Right atrium auricular region (tissue), 2 donors: ENCODE measurements around the gene CEACAM19. TPM values are rescaled to one million over a fixed set of nuclear protein-coding genes. Genes with fewer than 3 reads are reported as not detected.
A peak's percentile ranks its signal among the peaks of the same experiment; 100 is the strongest.
"Not testable (repeated sequence)": the region's sequence is repeated elsewhere in the genome, so short reads cannot be mapped to it uniquely, and the experiment has no call there.

Experiments
- DNase-seq: peaks from one replicate; pipeline ENCODE4 v3.0.0-alpha.2; 2019; ENCODE audit warnings: low spot score
- H3K27ac ChIP-seq, 2 donors: fragments of 200-600 bp; sonication (generic); 1 replicate in 1 of 2; 2 replicates in 1 of 2; pipeline ENCODE4 v1.5.1; 2016 to 2019
- H3K27me3 ChIP-seq, 2 donors: fragments of 200-600 bp; sonication (generic); one replicate each; pipeline versions ENCODE4 v1.5.1 to v1.6.0; 2017 to 2019
- H3K36me3 ChIP-seq: fragments of 200-600 bp; sonication (generic); one replicate; pipeline ENCODE4 v1.5.1; 2016
- H3K4me1 ChIP-seq, 2 donors: fragments of 200-600 bp; sonication (generic); one replicate each; pipeline versions ENCODE4 v1.5.1 to v1.6.0; 2017 to 2019
- H3K4me3 ChIP-seq, 2 donors: fragments of 200-600 bp; sonication (generic); 1 replicate in 1 of 2; 2 replicates in 1 of 2; pipeline ENCODE4 v1.5.1; 2017 to 2019; ENCODE audit warnings: mild to moderate bottlenecking in 1 of 2, moderate library complexity in 1 of 2
- H3K9me3 ChIP-seq, 2 donors: fragments of 200-600 bp; sonication (generic); one replicate each; pipeline ENCODE4 v1.5.1; 2019
- CTCF ChIP-seq, 2 donors: fragments of 200-600 bp; sonication (generic); IDR thresholded peaks; one replicate each; pipeline ENCODE4 v1.5.1; 2019; ENCODE audit warnings: antibody characterized with exemption in 2 of 2
- total RNA-seq, 2 donors: library from RNA; depleted of rRNA; stranded (reverse); fragments of >200 nt; gene quantifications; one replicate each; pipeline ENCODE4 v1.1.0, GENCODE V29; 2016

The CEACAM19 gene
- 1 to 10 TPM; 2.3 to 3.1 TPM for total RNA-seq

DNA sequence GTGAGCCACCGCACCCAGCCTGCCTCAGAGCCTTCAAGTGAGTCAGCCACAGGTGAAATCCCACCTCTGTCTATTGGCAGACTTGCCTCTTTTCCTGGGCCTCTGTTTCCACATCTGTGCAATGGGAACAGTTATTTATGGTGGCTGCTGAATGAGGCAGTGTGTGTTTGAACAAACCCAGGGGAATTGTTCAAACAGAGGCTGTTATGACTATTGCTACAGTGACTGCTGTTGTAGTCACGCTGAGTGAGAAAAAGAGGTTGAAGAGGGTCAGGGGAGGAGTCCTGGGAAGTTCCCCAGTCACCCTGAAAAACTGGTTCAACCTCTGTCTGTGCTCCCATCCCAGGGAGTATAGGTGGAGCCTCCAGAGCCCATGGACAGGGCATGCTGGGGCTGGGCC lies at the start of gene CEACAM19:
CEACAM19 (plus strand) TSS at position 83 of the 400 bp plus-strand sequence. CDS start 450 bp downstream, outside the sequence.
- no peak for TF ChIP-seq CTCF (IDR thresholded peaks at IDR 0.05)
- no peak for DNase-seq

GRCh38 chr19:44623080-44623479 lies 48.2 kb upstream of the CEACAM19 start:
- peaks cover 0 to 8% of the 10 kb centered on the region in 2 donors for H3K4me1 ChIP-seq
- DNase-seq, result peak; percentile 60

More for the DNA sequence above, at the start of gene CEACAM19:
- Histone ChIP-seq H3K27me3 (no peaks in the 10 kb centered on the region), H3K4me1 (no peaks in the 10 kb centered on the region), H3K9me3 (no peaks in the 10 kb centered on the region), H3K27ac (no peak within 1 kb of the TSS), H3K4me3 (no peak within 1 kb of the TSS), H3K36me3 (no peaks in the 10 kb centered on the region)

GRCh38 chr19:44623626-44624025 lies 47.7 kb upstream of the CEACAM19 start:
- Histone ChIP-seq H3K4me3 (no peak overlapping the region), H3K27ac (no peak overlapping the region), H3K27me3 (no peaks in the 10 kb centered on the region), H3K36me3 (no peaks in the 10 kb centered on the region), H3K9me3 (no peaks in the 10 kb centered on the region), H3K4me1 (peaks cover 0 to 8% of the 10 kb centered on the region in 2 donors)
- no peak for TF ChIP-seq CTCF (IDR thresholded peaks at IDR 0.05)
- no peak for DNase-seq

More at GRCh38 chr19:44623080-44623479, 48.2 kb upstream of the CEACAM19 start:
- H3K27me3 ChIP-seq, result no peaks in the 10 kb centered on the region
- H3K9me3 ChIP-seq, result no peaks in the 10 kb centered on the region
- TF ChIP-seq CTCF (IDR thresholded peaks at IDR 0.05), result no peak
- no peak overlapping the region for H3K4me3 ChIP-seq
- no peak overlapping the region for H3K27ac ChIP-seq
- no peaks in the 10 kb centered on the region for H3K36me3 ChIP-seq

DNA sequence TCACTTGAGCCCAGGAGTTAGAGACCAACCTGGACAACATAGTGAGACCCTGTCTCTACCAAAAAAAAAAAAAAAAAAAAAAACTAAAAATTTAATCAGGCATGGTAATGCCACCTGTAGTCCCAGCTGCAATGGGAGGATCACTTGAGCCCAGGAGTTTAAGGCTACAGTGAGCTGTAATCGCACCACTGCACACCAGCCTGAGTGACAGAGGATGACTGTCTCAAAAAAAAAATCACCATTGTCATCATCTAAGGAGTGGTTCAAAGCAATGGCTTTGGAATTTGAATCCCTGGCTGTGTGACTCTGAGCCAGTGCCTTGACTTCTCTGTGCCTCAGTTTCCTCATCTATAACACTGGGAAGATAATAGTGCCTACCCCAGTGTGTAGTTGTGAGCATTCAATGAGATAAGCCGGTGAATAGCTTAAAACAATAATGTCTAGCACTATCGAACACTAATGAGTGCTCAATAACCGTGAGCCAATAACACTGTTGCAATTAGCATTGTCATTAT lies 46.4 kb upstream of the CEACAM19 start:
- H3K36me3 ChIP-seq, result no peaks in the 10 kb centered on the region
- H3K4me3 ChIP-seq, result no peak overlapping the region
- no peak for TF ChIP-seq CTCF (IDR thresholded peaks at IDR 0.05)
- peaks cover 0 to 8% of the 10 kb centered on the region in 2 donors for H3K4me1 ChIP-seq
- H3K27me3 ChIP-seq, result no peaks in the 10 kb centered on the region
- DNase-seq, result no peak
- no peaks in the 10 kb centered on the region for H3K9me3 ChIP-seq
- no peak overlapping the region for H3K27ac ChIP-seq

DNA sequence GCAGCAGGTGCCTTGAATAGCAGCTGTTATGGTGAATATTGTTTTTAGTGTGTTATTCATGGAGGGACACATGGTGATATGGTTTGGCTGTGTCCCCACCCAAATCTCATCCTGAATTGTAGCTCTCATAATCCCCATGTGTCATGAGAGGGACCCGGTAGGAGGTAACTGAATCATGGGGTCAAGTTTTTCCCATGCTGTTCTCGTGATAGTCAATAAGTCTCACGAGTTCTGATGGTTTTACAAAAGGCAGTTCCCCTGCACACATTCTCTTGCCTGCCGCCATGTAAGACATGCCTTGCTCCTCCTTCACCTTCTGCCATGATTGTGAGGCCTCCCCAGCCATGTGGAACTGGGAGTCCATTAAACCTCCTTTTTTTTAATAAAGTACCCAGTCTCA lies 45.6 kb upstream of the CEACAM19 start:
- not testable (repeated sequence) for H3K4me1 ChIP-seq, H3K9me3 ChIP-seq, DNase-seq, H3K27me3 ChIP-seq, H3K27ac ChIP-seq, H3K4me3 ChIP-seq, H3K36me3 ChIP-seq

GRCh38 chr19:44626048-44626624 lies 45.1 kb upstream of the CEACAM19 start:
- H3K9me3 ChIP-seq, result no peaks in the 10 kb centered on the region
- H3K4me1 ChIP-seq, result peaks cover 0 to 8% of the 10 kb centered on the region in 2 donors
- no peaks in the 10 kb centered on the region for H3K27me3 ChIP-seq
- no peak for DNase-seq
- TF ChIP-seq CTCF (IDR thresholded peaks at IDR 0.05), result no peak
- H3K4me3 ChIP-seq, result no peak overlapping the region
- no peaks in the 10 kb centered on the region for H3K36me3 ChIP-seq
- no peak overlapping the region for H3K27ac ChIP-seq
